Left ventricle myocardium inferior (tissue), 1 donor: Measurements from ENCODE around the gene MS4A2. TPM values are rescaled to one million over a fixed set of nuclear protein-coding genes. Genes with fewer than 3 reads are reported as not detected.
"Not testable (repeated sequence)": the region's sequence is repeated elsewhere in the genome, so short reads cannot be mapped to it uniquely, and the experiment has no call there.

Experiments used
- DNase-seq: peaks from one replicate; pipeline ENCODE4 v3.0.0-alpha.2; 2020
- H3K27ac ChIP-seq: fragments of 200-600 bp; replicated peaks from 2 replicates; pipeline ENCODE4 v1.8.0; 2021
- H3K27me3 ChIP-seq: fragments of 200-600 bp; 2 replicates; pipeline ENCODE4 v1.8.0; 2021; ENCODE audit warnings: low read depth
- H3K36me3 ChIP-seq: fragments of 200-600 bp; 2 replicates; pipeline ENCODE4 v1.8.0; 2021
- H3K4me1 ChIP-seq: fragments of 200-600 bp; 2 replicates; pipeline ENCODE4 v1.8.0; 2021
- H3K4me3 ChIP-seq: fragments of 200-600 bp; 2 replicates; pipeline ENCODE4 v1.8.0; 2021; ENCODE audit warnings: mild to moderate bottlenecking, moderate library complexity
- H3K9me3 ChIP-seq: fragments of 200-600 bp; replicated peaks from 2 replicates; pipeline ENCODE4 v1.8.0; 2021
- CTCF ChIP-seq: fragments of 200-600 bp; IDR thresholded peaks from 2 replicates; pipeline ENCODE4 v1.8.0; 2021; ENCODE audit warnings: antibody characterized with exemption, mild to moderate bottlenecking, borderline replicate concordance
- intact Hi-C: fragments of 100-400 bp; cut with micrococcal nuclease; formaldehyde crosslinking; loops from one replicate; pipeline ENCODE4 v1.11.0; 2022
- total RNA-seq: library from RNA; stranded (reverse); fragmentation: NEBNext Ultra II Directional; extraction: Animal tissue kit (Norgen Biotek cat#: 25700); gene quantifications from one replicate; pipeline ENCODE4 v1.2.1, GENCODE V29; 2021
- donor health status: DM: no; HTN: yes; CAD: no; lungs with severe emphysema.

The MS4A2 gene
- total RNA-seq, 1 donor from 2014 or later = 0.41 TPM

DNA sequence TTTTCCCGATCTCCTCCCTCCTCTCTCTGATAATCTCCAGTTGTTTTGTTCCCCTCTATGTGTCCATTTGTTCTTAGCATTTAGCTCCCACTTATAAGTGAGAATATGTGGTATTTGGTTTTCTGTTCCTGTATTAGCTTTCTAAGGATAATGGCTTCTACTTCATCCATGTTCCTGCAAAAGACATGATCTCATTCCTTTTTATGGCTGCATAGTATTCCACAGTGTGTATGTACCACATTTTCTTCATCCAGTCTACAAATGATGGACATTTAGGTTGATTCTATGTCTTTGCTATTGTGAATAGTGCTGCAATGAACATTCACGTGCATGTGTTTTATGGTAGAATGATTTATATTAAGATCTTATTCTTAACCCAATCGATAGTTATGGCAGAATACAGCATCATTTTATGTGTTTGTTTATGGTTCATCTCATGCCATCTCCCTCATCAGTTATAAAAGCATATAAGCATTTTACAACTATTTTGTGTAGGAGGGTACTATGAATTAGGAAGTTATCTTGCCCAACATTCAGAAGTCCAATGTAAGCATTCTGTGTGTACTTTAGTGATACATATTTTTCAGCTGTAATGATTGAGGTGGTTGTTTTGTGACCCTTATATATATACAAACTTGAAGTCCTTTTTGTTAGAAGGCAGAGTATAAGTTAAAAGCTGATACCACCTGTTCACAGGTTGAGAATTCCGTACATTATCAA, 28.8 kb upstream of the MS4A2 start:
- Histone ChIP-seq H3K4me3 (no peak overlapping the region), H3K27me3 (no peaks in the 10 kb centered on the region), H3K4me1 (no peaks in the 10 kb centered on the region), H3K9me3 (peaks cover 5% of the 10 kb centered on the region), H3K27ac (no peak overlapping the region), H3K36me3 (no peaks in the 10 kb centered on the region)
- intact Hi-C loops = no loop called here
- no peak for DNase-seq
- TF ChIP-seq CTCF = no peak

GRCh38 chr11:60064111-60064510, 24.4 kb upstream of the MS4A2 start:
- no peak overlapping the region for H3K27ac ChIP-seq
- H3K4me1 ChIP-seq = no peaks in the 10 kb centered on the region
- no peak overlapping the region for H3K4me3 ChIP-seq
- no peaks in the 10 kb centered on the region for H3K27me3 ChIP-seq
- no peak for DNase-seq
- TF ChIP-seq CTCF = no peak
- intact Hi-C loops = no loop called here
- no peaks in the 10 kb centered on the region for H3K36me3 ChIP-seq
- H3K9me3 ChIP-seq = peaks cover 5% of the 10 kb centered on the region

- H3K9me3 ChIP-seq = no peaks in the 10 kb centered on the region
- no peaks in the 10 kb centered on the region for H3K36me3 ChIP-seq
- H3K4me1 ChIP-seq = no peaks in the 10 kb centered on the region
- no peak overlapping the region for H3K4me3 ChIP-seq
- no peaks in the 10 kb centered on the region for H3K27me3 ChIP-seq
- no peak overlapping the region for H3K27ac ChIP-seq
- intact Hi-C loops = no loop called here
- TF ChIP-seq CTCF = no peak
- no peak for DNase-seq
Measured at GRCh38 chr11:60065801-60066200, 22.7 kb upstream of the MS4A2 start.

DNA sequence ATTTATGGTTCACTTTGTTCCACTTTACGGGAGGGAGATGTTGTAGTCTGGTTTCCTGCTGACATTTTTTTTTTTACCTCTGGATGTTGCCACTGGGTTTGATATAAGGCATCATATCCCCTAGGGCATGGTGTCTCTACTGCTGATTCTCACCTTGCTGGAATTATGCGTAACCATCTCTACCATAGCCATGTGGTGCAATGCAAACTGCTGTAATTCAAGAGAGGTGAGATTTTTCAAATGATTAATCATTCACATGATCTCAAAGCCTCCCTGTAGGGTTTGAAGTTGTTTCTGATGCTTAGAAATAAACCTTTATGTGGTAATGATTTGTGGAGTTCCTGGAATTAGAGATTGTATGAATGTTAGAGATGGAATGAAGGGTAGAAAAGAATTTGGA, 19.0 kb upstream of the MS4A2 start:
- Histone ChIP-seq H3K27me3 (no peaks in the 10 kb centered on the region), H3K27ac (no peak overlapping the region), H3K4me1 (no peaks in the 10 kb centered on the region), H3K36me3 (no peaks in the 10 kb centered on the region), H3K9me3 (no peaks in the 10 kb centered on the region), H3K4me3 (no peak overlapping the region)
- intact Hi-C loops = no loop called here
- TF ChIP-seq CTCF = no peak
- DNase-seq = no peak

- H3K4me3 ChIP-seq, intact Hi-C loops, H3K27me3 ChIP-seq, H3K4me1 ChIP-seq, H3K9me3 ChIP-seq, DNase-seq, H3K36me3 ChIP-seq, H3K27ac ChIP-seq: not testable (repeated sequence)
Measured at GRCh38 chr11:60071644-60072043, 16.8 kb upstream of the MS4A2 start.

- H3K4me1 ChIP-seq = no peaks in the 10 kb centered on the region
Measured at GRCh38 chr11:60077216-60077817, 11.1 kb upstream of the MS4A2 start.

More at GRCh38 chr11:60077216-60077817, 11.1 kb upstream of the MS4A2 start:
- intact Hi-C loops = no loop called here
- Histone ChIP-seq H3K27me3 (no peaks in the 10 kb centered on the region), H3K36me3 (no peaks in the 10 kb centered on the region), H3K4me3 (no peak overlapping the region), H3K27ac (no peak overlapping the region), H3K9me3 (no peaks in the 10 kb centered on the region)
- DNase-seq = no peak
- TF ChIP-seq CTCF = no peak
